GM18858 (cell line): ENCODE measurements around the gene LYPD6B.

ENCODE experiments used
- ATAC-seq: cut with Tn5 transposase; IDR thresholded peaks from one replicate; pipeline ENCODE4 v1.9.1; 2021; ENCODE audit not compliant: unreplicated experiment

Gene LYPD6B

DNA sequence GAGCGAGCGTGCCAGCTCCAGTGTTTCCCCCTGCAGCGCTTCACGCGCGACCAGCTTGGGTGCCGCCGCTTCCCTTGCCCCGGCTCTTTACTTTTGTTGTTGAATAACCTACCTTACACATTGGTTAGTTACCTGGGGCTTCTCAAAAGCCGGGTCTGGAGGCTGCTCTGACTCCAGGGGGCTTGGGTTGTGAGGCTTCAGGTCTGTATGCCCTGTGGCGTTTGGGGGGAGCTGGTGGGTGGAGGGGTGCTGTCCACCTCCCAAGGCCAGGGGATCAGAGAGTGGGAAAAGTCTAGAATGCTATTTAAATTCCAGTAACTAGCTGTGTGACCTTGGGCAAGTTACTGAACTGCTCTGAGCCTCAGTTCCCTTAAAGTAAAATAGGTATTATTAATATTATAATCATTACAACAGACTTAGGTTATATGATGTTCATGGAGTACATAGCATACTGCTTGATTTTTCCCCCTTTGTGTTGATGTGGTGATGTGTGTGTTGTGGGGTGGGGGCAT lies 770 bp downstream of the LYPD6B start:
- ATAC-seq, result no peak

DNA sequence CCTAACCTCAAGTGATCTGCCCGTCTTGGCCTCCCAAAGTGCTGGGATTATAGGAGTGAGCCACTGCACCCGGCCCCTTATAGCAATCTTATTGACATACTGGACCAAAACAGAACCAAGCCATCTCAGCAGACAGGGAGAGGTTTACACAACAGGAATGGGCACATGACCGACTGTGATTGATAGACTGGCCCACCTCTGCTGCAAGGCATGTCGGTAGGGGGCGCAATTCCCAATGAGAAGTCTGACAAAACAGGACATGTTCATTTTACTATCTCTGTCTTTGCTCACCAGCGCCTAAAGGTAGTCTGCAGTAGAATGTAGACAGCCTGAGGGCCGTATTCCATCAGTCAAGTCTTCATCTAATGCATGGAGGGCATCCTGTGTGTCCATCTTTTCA lies 2.0 kb downstream of the LYPD6B start:
- ATAC-seq, result peak; percentile 35

GRCh38 chr2:149041482-149041881 lies 3.0 kb downstream of the LYPD6B start:
- no peak for ATAC-seq

DNA sequence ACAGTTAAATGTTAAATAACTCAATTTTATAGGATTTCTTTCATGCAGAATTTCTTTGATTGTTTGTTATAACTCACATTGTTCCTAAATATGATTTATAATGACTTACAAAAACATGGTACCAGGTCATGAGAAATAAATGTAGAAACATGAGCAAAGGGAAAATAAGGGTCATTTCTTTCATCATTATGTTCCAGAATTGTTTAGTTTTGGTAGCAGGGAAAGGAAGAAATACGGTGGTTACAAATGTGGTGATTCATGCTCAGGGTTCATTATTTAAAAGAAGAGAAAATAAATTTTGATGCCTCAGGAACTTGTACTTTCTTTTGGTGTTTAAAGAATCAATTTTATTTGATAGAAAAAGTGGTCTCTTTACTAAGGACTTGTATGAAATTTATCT lies 4.4 kb downstream of the LYPD6B start:
- ATAC-seq, result no peak

GRCh38 chr2:149044500-149044899 lies 6.0 kb downstream of the LYPD6B start:
- no peak for ATAC-seq

GRCh38 chr2:149047118-149047517 lies 8.6 kb downstream of the LYPD6B start:
- no peak for ATAC-seq

GRCh38 chr2:149049142-149049541 lies 10.6 kb downstream of the LYPD6B start:
- ATAC-seq, result no peak

DNA sequence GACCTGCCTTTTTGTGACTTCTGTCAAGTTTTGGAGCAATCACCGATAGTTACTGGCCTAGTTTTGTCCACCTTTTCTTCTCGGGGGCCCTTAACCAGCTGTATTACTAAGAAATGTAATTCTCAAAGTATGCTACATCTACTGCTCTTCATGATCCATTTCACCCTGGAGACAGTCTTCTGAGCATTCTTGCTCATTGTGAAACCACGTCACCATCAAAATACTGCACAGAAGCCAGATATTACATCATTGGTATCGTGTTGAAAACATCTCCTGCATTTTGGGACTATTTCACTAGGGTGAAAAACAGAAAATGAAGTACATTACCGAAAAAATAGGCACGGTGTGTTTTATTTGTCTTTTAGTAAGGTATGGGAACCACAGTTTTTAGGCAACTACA lies 11.7 kb downstream of the LYPD6B start:
- peak; percentile 70 for ATAC-seq

GRCh38 chr2:149055751-149056150 lies 17.3 kb downstream of the LYPD6B start:
- ATAC-seq, result no peak

- no peak for ATAC-seq
Observed at GRCh38 chr2:149056541-149057255, 18.2 kb downstream of the LYPD6B start.

DNA sequence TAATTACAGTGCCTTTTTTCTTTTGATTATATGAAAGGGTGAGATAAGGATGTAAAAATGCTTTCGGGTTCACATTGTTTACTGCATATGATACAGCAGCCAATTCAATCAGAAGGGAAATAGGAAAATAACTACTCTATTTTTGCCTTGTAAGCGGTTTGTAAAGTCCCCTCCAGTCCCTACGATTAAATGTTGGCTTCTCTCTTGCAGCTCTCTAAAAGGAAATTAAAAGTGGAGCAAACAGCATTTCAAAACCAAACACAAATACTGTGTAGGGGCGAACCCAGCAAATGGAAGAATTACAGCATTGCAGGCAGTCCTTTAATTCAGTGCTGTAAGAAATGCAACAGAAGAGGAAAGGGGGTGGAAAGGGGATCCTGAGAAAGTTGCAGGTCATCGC lies 18.9 kb downstream of the LYPD6B start:
- no peak for ATAC-seq

DNA sequence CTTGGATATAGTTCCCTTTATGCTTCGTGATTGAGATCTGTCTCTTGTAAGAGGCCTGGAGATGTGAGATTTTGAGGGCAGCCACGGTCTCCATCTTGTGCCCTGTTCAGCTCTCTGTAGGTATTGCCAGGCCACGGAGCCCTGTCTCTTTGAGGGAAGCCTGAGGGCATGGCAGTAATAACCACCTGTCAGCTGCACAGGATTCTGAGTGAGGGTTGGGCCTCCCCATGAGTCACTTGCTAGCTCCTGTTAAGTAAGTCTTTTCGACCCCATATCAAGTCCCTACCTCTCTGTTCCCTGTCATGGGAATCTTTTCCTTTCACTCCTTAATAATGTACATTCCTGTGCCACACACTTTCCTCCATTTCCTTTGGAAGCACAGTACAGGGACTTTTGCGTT lies 20.4 kb downstream of the LYPD6B start:
- ATAC-seq, result no peak

DNA sequence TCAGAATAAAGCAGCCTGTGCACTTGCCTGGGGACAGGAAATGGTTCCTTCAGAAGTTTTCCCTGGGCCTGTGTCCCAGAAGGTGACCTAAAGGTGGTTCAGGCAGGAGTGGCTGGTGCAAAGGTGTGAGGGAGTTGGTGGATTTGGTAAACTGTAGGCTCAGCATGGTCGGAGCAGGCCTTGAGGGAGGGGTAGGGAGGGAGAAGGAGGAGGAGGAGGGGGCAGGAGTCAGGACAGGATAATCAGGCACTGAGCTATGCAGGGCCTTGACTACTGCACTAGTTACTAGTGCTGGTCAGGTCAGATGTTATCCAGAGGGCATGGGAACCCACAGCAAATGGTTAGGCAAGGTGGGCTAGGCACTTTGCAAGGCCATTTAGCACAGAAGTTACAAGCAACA lies 21.3 kb downstream of the LYPD6B start:
- ATAC-seq, result no peak

DNA sequence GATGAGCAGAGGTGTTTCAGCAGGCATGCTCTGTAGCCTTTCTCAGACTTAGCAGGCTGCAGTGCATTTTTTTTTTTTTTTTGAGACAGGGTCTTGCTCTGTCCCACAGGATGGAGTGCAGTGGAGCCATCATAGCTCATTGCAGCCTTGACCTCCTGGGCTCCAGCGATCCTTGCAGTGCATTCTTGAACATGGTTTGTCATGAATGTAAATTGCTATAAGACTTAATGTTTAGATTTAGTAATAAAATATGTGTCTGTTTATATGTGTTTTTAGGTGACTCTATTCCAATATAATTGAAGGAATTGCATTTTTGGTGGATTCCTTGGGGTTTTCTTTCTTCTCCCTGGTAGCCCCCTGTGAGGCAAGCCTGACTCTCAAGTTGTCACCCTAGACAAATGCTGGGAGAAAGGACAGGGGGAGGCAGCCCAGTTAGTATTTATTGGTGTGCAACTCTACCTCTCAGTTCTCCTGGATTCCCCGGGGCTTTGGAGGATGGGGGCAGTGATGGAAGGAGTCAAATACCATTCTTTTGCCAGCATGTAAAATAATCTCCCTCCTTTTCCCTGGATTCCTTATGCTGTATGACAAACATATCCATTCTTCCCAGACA lies 22.7 kb downstream of the LYPD6B start:
- no peak for ATAC-seq

DNA sequence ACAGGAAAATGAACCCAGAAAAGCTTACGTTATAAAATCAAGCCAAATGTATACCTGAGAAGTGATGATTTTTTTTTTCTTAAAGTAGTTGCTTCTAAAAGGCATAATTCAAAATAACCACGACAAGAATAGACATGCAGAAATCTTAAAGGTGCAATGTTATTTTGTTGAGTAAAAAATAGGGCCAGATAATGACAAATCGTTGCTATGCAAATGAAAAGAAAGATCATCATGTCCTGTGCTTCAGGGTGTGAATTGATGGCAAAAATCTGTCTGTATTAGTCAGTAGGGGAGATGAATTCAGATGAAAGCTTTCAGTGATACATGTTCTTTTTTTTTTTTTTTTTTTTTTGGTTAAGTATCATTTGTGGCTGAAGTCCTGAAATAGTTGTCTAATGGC lies 24.0 kb downstream of the LYPD6B start:
- ATAC-seq, result no peak

DNA sequence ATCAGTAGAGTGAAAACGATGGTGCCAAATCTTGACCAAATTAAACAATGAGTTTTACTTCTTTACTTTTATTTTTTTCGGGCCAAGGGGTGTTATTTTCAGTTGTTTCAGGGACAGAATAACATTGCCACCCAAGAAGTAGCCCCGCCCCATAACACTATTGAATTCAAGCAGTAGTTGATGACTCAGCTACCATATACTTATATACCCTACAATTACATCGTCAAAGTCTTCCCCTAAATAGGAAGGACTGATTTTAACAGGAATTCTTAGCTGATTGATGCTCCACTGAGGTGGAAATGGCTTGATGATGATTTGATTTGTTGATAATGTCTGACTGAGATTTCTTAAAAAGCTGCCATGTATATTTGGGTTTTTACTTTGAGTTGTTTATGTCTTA lies 24.7 kb downstream of the LYPD6B start:
- no peak for ATAC-seq

DNA sequence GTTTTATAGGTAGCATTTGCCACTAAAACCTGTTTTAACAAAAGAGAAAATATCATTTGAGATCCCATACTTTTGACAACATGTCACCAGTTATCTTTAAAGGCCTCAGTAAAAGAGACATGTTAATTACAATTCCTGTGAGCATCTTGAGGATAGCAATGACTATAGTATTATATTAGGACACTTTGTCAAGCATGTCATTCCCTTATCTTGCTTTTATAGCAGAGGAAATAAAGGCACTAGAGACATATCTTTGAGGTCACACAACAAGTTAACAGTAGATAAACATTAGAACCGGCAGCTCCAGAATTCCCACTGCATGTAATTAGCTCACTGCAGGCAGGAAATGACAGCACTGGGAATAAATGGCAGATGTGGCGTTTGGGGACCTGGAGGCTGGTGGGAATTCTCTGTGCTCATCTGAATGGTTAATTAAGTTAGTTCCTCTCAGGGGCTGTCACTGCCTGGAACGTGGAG lies 25.9 kb downstream of the LYPD6B start:
- ATAC-seq, result no peak

GRCh38 chr2:149064856-149065630 lies 26.5 kb downstream of the LYPD6B start:
- ATAC-seq, result no peak

- ATAC-seq, result no peak
Observed at GRCh38 chr2:149068225-149068995, 29.9 kb downstream of the LYPD6B start.

DNA sequence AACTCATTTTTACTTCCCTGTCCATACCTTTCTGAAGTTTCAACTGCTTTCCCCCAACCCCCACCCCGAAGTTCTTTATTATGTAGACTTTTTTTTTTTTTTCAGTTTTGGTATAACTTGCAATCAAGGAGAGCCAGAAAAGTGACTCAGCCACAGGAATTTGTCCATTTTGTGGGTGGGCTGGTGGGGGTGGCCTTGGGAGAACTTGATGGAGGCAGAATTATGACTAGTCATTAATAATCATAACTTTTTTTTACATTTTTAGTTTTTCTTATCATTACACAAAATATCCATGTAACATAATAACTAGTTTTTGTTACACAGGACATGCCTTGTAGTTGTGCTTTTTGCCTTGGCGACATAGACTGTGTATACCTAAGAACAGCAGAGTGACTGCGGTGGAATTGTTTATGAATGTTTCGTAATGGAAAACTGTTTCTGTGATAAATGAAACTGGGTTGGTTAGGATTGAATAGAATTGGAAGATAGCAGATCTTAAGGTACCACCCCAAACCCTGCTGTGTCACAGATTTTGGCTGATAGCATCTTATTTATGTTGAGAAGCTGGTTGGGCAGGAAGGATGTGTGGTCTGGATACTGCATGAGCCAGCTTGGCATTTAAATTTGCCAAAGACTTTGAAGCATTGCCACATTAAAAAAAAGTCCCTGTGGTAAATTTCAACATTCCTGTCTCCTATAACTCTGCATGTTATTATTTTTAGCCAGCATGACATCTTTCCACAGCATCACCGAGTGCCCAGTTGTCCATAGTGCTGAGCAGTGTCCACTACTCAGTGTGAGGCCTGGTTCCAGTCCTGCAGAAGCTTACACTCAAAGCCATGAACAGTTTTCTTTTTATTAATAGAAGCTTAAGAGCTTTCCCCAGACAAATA lies 30.7 kb downstream of the LYPD6B start:
- no peak for ATAC-seq
